Hepatocyte (in vitro differentiated cells): ENCODE measurements around the gene PRR35.

Experiments used
- CTCF ChIP-seq: fragments of 200-600 bp; sonication (generic); IDR thresholded peaks from 2 replicates; pipeline ENCODE4 v1.5.1; 2016; ENCODE audit warnings: antibody characterized with exemption, mild to moderate bottlenecking; ENCODE audit not compliant: poor library complexity
- EZH2phosphoT487 ChIP-seq: fragments of 200-600 bp; sonication (generic); IDR thresholded peaks from one replicate; pipeline ENCODE4 v1.6.1; 2018; ENCODE audit warnings: antibody characterized with exemption, mild to moderate bottlenecking, low read depth, moderate library complexity; ENCODE audit not compliant: unreplicated experiment, severe bottlenecking

DNA sequence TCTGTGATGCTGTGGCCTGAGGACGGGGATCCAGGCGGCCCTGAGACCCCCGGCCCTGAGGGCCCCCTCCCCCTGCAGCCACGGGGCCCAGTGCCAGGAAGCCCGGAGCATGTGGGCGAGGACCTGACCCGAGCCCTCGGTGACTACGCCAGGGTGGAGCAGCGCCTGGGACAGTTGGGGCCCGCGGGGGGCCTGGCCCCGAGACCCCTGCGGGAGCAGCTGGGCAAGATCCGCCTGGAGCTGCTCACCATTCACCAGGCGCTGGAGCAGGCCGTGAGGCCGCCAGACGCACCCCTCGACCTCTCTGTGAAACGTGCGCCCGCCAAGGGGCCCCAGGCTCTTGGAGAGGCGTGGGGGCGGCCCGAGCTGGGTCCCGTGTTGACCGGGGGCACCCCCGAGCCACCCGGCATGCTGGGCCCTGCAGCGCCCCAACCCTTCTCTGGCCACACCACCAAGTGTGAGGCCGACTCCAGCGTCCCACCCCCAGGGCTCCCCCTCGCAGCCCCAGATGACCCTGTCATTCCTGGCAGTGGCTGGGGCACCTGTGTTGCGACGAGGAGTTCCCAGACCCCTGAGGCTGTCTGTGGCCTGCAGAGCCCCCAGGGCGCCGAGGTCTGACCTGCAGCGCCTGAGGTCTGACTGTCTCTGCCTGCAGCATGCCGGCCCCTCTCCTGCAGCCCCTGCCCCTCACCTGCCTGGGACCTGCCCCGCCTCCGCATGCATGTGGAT, 4.7 kb downstream of the PRR35 start:
- no peak for TF ChIP-seq CTCF
- TF ChIP-seq EZH2phosphoT487, result no peak
